ENCODE data around the gene ASPSCR1. TPM values are rescaled to one million over a fixed set of nuclear protein-coding genes. Genes with fewer than 3 reads are reported as not detected.

ASPSCR1 gene
- total RNA-seq, 1 donor from 2014 or later, result 55.5 TPM

GRCh38 chr17:81961087-81961511 lies 16.3 kb upstream of the ASPSCR1 start, which contains the start of gene NOTUM:
TSS of gene NOTUM (minus strand) at chr17:81961187. CDS start at chr17:81960909, 278 bp downstream.
- Mint-ChIP-seq H3K36me3 (ENCODE audit: insufficient read depth) (no peaks in the 10 kb centered on the region), H3K4me1 (ENCODE audit: low read depth) (peaks cover 8% of the 10 kb centered on the region), H3K27ac (no peak within 1 kb of the TSS), H3K9me3 (ENCODE audit: low read depth) (no peaks in the 10 kb centered on the region), H3K4me3 (ENCODE audit: low read depth) (no peak within 1 kb of the TSS), H3K27me3 (peaks cover 60% of the 10 kb centered on the region)
- TF ChIP-seq CTCF (IDR thresholded peaks at IDR 0.05; ENCODE audit: unreplicated experiment), result peak; percentile 45
- no peak for DNase-seq (ENCODE audit: low spot score, unreplicated experiment)

GRCh38 chr17:81961521-81962498 lies 15.6 kb upstream of the ASPSCR1 start:
- TF ChIP-seq CTCF (IDR thresholded peaks at IDR 0.05; ENCODE audit: unreplicated experiment), result no peak
- H3K4me3 Mint-ChIP-seq (ENCODE audit: low read depth), result no peak overlapping the region
- no peaks in the 10 kb centered on the region for H3K36me3 Mint-ChIP-seq (ENCODE audit: insufficient read depth)
- DNase-seq (ENCODE audit: low spot score, unreplicated experiment), result no peak
- no peaks in the 10 kb centered on the region for H3K9me3 Mint-ChIP-seq (ENCODE audit: low read depth)
- H3K27me3 Mint-ChIP-seq, result peaks cover 64% of the 10 kb centered on the region
- peaks cover 7% of the 10 kb centered on the region for H3K4me1 Mint-ChIP-seq (ENCODE audit: low read depth)
- H3K27ac Mint-ChIP-seq, result no peak overlapping the region

GRCh38 chr17:81962499-81963441 lies 14.7 kb upstream of the ASPSCR1 start:
- DNase-seq (ENCODE audit: low spot score, unreplicated experiment), result no peak
- Mint-ChIP-seq H3K27me3 (peaks cover 56% of the 10 kb centered on the region), H3K4me3 (ENCODE audit: low read depth) (no peak overlapping the region), H3K27ac (no peak overlapping the region), H3K9me3 (ENCODE audit: low read depth) (no peaks in the 10 kb centered on the region), H3K36me3 (ENCODE audit: insufficient read depth) (no peaks in the 10 kb centered on the region), H3K4me1 (ENCODE audit: low read depth) (peaks cover 2% of the 10 kb centered on the region)
- no peak for TF ChIP-seq CTCF (IDR thresholded peaks at IDR 0.05; ENCODE audit: unreplicated experiment)

GRCh38 chr17:81964081-81964849 lies 13.2 kb upstream of the ASPSCR1 start:
- Mint-ChIP-seq H3K4me1 (ENCODE audit: low read depth) (peaks cover 1% of the 10 kb centered on the region), H3K9me3 (ENCODE audit: low read depth) (no peaks in the 10 kb centered on the region), H3K27me3 (peaks cover 46% of the 10 kb centered on the region), H3K4me3 (ENCODE audit: low read depth) (no peak overlapping the region), H3K36me3 (ENCODE audit: insufficient read depth) (no peaks in the 10 kb centered on the region), H3K27ac (no peak overlapping the region)
- no peak for DNase-seq (ENCODE audit: low spot score, unreplicated experiment)
- TF ChIP-seq CTCF (IDR thresholded peaks at IDR 0.05; ENCODE audit: unreplicated experiment), result no peak

All from progenitor cell of endocrine pancreas (in vitro differentiated cells).